IMR-90 (cell line): ENCODE data around the gene LRCOL1. TPM values are rescaled to one million over a fixed set of nuclear protein-coding genes. Genes with fewer than 3 reads are reported as not detected.

Source experiments
- ATAC-seq: fragments of 200-7000 bp; cut with Tn5 transposase; 2 replicates; pipeline ENCODE4 v1.9.1; 2020; ENCODE audit warnings: low read depth, mild to moderate bottlenecking, moderate library complexity
- BruUV-seq: library from RNA; stranded (reverse); fragments of 400-500 nt; replicated peaks from 2 replicates; lab custom pipeline; 2021; lab: Mats Ljungman, UMichigan
- CTCF ChIA-PET: fragments of 300-600 bp; formaldehyde crosslinking; extraction: SDS; loops from one replicate; lab custom pipeline; 2021; ENCODE audit warnings: antibody characterized with exemption; lab: Yijun Ruan, JAX
- POLR2A ChIA-PET: fragments of 300-600 bp; sonication (Branson Sonifier 250); formaldehyde crosslinking; loops from one replicate; lab custom pipeline; 2022; ENCODE audit warnings: antibody characterized with exemption; ENCODE audit not compliant: unreplicated experiment; lab: Charles Lee
- DNase-seq: peaks from one replicate; pipeline ENCODE4 v3.0.0; 2013
- H2AFZ ChIP-seq: replicated peaks from 2 replicates; pipeline ENCODE3; 2013; ENCODE audit warnings: low read length, mild to moderate bottlenecking; ENCODE audit not compliant: poor library complexity
- H2AK5ac ChIP-seq: 2 replicates; pipeline ENCODE4 v1.6.1; 2013; ENCODE audit warnings: low read depth, low read length, inconsistent platforms
- H2AK9ac ChIP-seq: replicated peaks from 2 replicates; pipeline ENCODE3; 2013; ENCODE audit warnings: mild to moderate bottlenecking, low read depth, low read length, moderate library complexity; ENCODE audit not compliant: poor library complexity
- H2BK120ac ChIP-seq: 2 replicates; pipeline ENCODE4 v1.6.1; 2013; ENCODE audit warnings: low read depth, low read length, inconsistent platforms
- H2BK15ac ChIP-seq: 3 replicates; pipeline ENCODE4 v1.6.1; 2013; ENCODE audit warnings: low read depth, low read length, inconsistent platforms
- H2BK20ac ChIP-seq: 2 replicates; pipeline ENCODE4 v1.6.1; 2013; ENCODE audit warnings: low read depth, mild to moderate bottlenecking, inconsistent platforms, low read length, moderate library complexity
- H2BK5ac ChIP-seq: 2 replicates; pipeline ENCODE4 v1.6.1; 2013; ENCODE audit warnings: mild to moderate bottlenecking, low read depth, low read length, inconsistent platforms; ENCODE audit not compliant: poor library complexity, severe bottlenecking
- H3K14ac ChIP-seq: replicated peaks from 2 replicates; pipeline ENCODE4 v1.6.1; 2013; ENCODE audit warnings: low read depth, low read length, inconsistent platforms
- H3K18ac ChIP-seq: 2 replicates; pipeline ENCODE4 v1.6.1; 2013; ENCODE audit warnings: low read depth, low read length, control low read depth
- H3K23ac ChIP-seq: 2 replicates; pipeline ENCODE4 v1.6.1; 2013; ENCODE audit warnings: low read depth, low read length, inconsistent platforms
- H3K27ac ChIP-seq: 2 replicates; pipeline ENCODE4 v1.5.1; 2013; ENCODE audit warnings: mild to moderate bottlenecking, control low read depth, low read length; ENCODE audit not compliant: insufficient read depth
- H3K27me3 ChIP-seq: 2 replicates; pipeline ENCODE4 v1.6.1; 2013; ENCODE audit warnings: low read length; ENCODE audit not compliant: control insufficient read depth, insufficient read depth
- H3K36me3 ChIP-seq: 2 replicates; pipeline ENCODE4 v1.6.1; 2013; ENCODE audit warnings: low read length, mixed read lengths; ENCODE audit not compliant: control insufficient read depth, insufficient read depth
- H3K4ac ChIP-seq: 2 replicates; pipeline ENCODE4 v1.6.1; 2013; ENCODE audit warnings: low read depth, low read length, inconsistent platforms
- H3K4me1 ChIP-seq: 2 replicates; pipeline ENCODE4 v1.6.1; 2013; ENCODE audit warnings: low read length, mixed read lengths; ENCODE audit not compliant: control insufficient read depth, insufficient read depth
- H3K4me2 ChIP-seq: 2 replicates; pipeline ENCODE4 v1.6.1; 2013; ENCODE audit warnings: low read depth, mild to moderate bottlenecking, control low read depth, low read length, moderate library complexity
- H3K4me3 ChIP-seq: 2 replicates; pipeline ENCODE4 v1.5.1; 2013; ENCODE audit warnings: low read depth, mild to moderate bottlenecking, control low read depth, low read length, moderate library complexity; ENCODE audit not compliant: insufficient read depth
- H3K56ac ChIP-seq: 2 replicates; pipeline ENCODE4 v1.6.1; 2013; ENCODE audit warnings: low read length, inconsistent platforms; ENCODE audit not compliant: insufficient read depth; ENCODE audit errors: extremely low read depth
- H3K79me1 ChIP-seq, 2 experiments: 2 replicates each; pipeline ENCODE4 v1.6.1; 2013; ENCODE audit warnings: low read length in 2 of 2, inconsistent platforms in 1 of 2, low read depth in 1 of 2
- H3K9ac ChIP-seq: 2 replicates; pipeline ENCODE4 v1.6.1; 2013; ENCODE audit warnings: low read depth, low read length, control low read depth
- H3K9me1 ChIP-seq: 2 replicates; pipeline ENCODE4 v1.6.1; 2013; ENCODE audit warnings: low read length, inconsistent platforms; ENCODE audit not compliant: insufficient read depth
- H3K9me3 ChIP-seq: 2 replicates; pipeline ENCODE4 v1.6.1; 2013; ENCODE audit warnings: low read length; ENCODE audit not compliant: control insufficient read depth, insufficient read depth
- H4K20me1 ChIP-seq: 2 replicates; pipeline ENCODE4 v1.6.1; 2013; ENCODE audit warnings: low read length, inconsistent platforms; ENCODE audit not compliant: insufficient read depth
- H4K5ac ChIP-seq: 2 replicates; pipeline ENCODE4 v1.6.1; 2013; ENCODE audit warnings: mild to moderate bottlenecking, low read depth, low read length, control low read depth
- H4K8ac ChIP-seq, 2 experiments: 2 replicates each; pipeline ENCODE4 v1.6.1; 2013; ENCODE audit warnings: low read depth in 2 of 2, low read length in 2 of 2, control low read depth in 1 of 2, inconsistent platforms in 1 of 2
- H4K91ac ChIP-seq: 2 replicates; pipeline ENCODE4 v1.6.1; 2013; ENCODE audit warnings: low read depth, low read length, inconsistent platforms; ENCODE audit not compliant: insufficient read depth
- BHLHE40 ChIP-seq: fragments of 150-350 bp; IDR thresholded peaks from 2 replicates; pipeline ENCODE4 v1.6.1; 2016; ENCODE audit warnings: mild to moderate bottlenecking, low read depth, low read length
- CTCF ChIP-seq: conservative IDR thresholded peaks from 2 replicates; pipeline ENCODE4 v1.5.1; 2012; ENCODE audit warnings: mild to moderate bottlenecking, low read depth, low read length, improper control_type of control experiment
- MAZ ChIP-seq: IDR thresholded peaks from 2 replicates; pipeline ENCODE4 v1.6.1; 2012; ENCODE audit warnings: low read depth, mild to moderate bottlenecking, low read length, improper control_type of control experiment, moderate library complexity, borderline replicate concordance
- NFE2L2 ChIP-seq: fragments of 150-350 bp; IDR thresholded peaks from 2 replicates; pipeline ENCODE4 v1.6.1; 2016; ENCODE audit warnings: low read depth, mild to moderate bottlenecking, low read length
- RCOR1 ChIP-seq: IDR thresholded peaks from 2 replicates; pipeline ENCODE4 v1.6.1; 2012; ENCODE audit warnings: mild to moderate bottlenecking, low read length, improper control_type of control experiment; ENCODE audit not compliant: insufficient replicate concordance
- WGBS, 2 experiments: methylation state at CpG; one replicate each; pipeline versions ENCODE4 v1.1.5 to v1.1.7; 2013; ENCODE audit warnings: missing lambda C conversion rate in 2 of 2; ENCODE audit not compliant: insufficient read length in 1 of 2; ENCODE audit errors: extremely low coverage in 2 of 2; 5-methylcytosine and 5-hydroxymethylcytosine counted together
- dilution Hi-C: fragments of 300-500 bp; cut with HindIII; formaldehyde crosslinking; loops from one replicate; pipeline ENCODE4 v1.14.3; 2018; ENCODE audit warnings: low sequenced_read_pairs; ENCODE audit not compliant: unreplicated experiment
- in situ Hi-C: fragments of 300-500 bp; cut with MboI; formaldehyde crosslinking; loops from 3 replicates; pipeline ENCODE4 v1.14.3; 2019; ENCODE audit warnings: low sequenced_read_pairs, inconsistent platforms, mixed read lengths
- intact Hi-C: fragments of 100-400 bp; cut with micrococcal nuclease; formaldehyde crosslinking; loops from 2 replicates; pipeline ENCODE4 v1.10.0; 2022
- polyA plus RNA-seq, 3 experiments: library from polyadenylated mRNA; depleted of rRNA; stranded (reverse); fragments of >200 nt; gene quantifications; 2 replicates each; pipeline ENCODE4 v1.2.3, GENCODE V29; 2012; ENCODE audit warnings: low replicate concordance in 1 of 3
- total RNA-seq: library from RNA; depleted of rRNA; stranded (reverse); fragments of >200 nt; gene quantifications from 2 replicates; pipeline ENCODE4 v1.2.3, GENCODE V29; 2012

Gene LRCOL1
- total and polyA plus RNA-seq, 2 of the 4 experiments (the other 2 are of a cell fraction), result 1.0 TPM; not detected in 1

- no peaks in the 10 kb centered on the region; the same call in 1 of the 2 replicates for H3K27me3 ChIP-seq
- in situ Hi-C loops (no loop called here), intact Hi-C loops (no loop called here), dilution Hi-C loops (no loop called here)
- 0 out of 2 replicates have a peak, but pooled peaks cover 7% of the 10 kb centered on the region for H3K9me1 ChIP-seq
- H4K8ac ChIP-seq, result peak overlapping the region in 1 of 2 experiments; percentile 6; a peak in 2 of 4 replicates
- peak overlapping the region; percentile 8 for H2AK9ac ChIP-seq
- H2BK5ac ChIP-seq, result no peak overlapping the region
- no peaks in the 10 kb centered on the region for H3K36me3 ChIP-seq
- peak overlapping the region; percentile 64; the same call in 1 of the 2 replicates for H2BK120ac ChIP-seq
- no peak overlapping the region for H2BK20ac ChIP-seq
- peak overlapping the region; percentile 84 for H2AFZ ChIP-seq
- peak overlapping the region; percentile 91 for H3K14ac ChIP-seq
- CTCF ChIA-PET, result no interaction called here
- no peaks in the 10 kb centered on the region for H3K9me3 ChIP-seq
- peak overlapping the region; percentile 24; the same call in 1 of the 2 replicates for H3K18ac ChIP-seq
- no peak overlapping the region for H4K91ac ChIP-seq
- DNase-seq, result peak; percentile 23
- H3K4me1 ChIP-seq, result peaks cover 10% of the 10 kb centered on the region; the same call in 1 of the 2 replicates
- no peak overlapping the region for H2BK15ac ChIP-seq
- H3K4me3 ChIP-seq, result peak overlapping the region; percentile 58
- no peaks in the 10 kb centered on the region for H3K79me1 ChIP-seq
- H3K4me2 ChIP-seq, result peak overlapping the region; percentile 94
- H4K20me1 ChIP-seq, result peaks cover 2% of the 10 kb centered on the region; the same call in 1 of the 2 replicates
- POLR2A ChIA-PET, result no interaction called here
- H2AK5ac ChIP-seq, result no peak overlapping the region; the same call in 1 of the 2 replicates
- H3K9ac ChIP-seq, result peak overlapping the region; percentile 69
- TF ChIP-seq BHLHE40, result no peak
- no peak for TF ChIP-seq NFE2L2
- no peak for TF ChIP-seq RCOR1
- TF ChIP-seq MAZ, result peak; percentile 44; the same call in 1 of the 2 replicates
- no peak for TF ChIP-seq CTCF
- BruUV-seq, result no TSS peak
- peak overlapping the region; percentile 36; the same call in 1 of the 2 replicates for H3K4ac ChIP-seq
- no peak overlapping the region for H3K56ac ChIP-seq
- ATAC-seq, result peak; percentile 31; the same call in 1 of the 2 replicates
- H3K27ac ChIP-seq, result no peak overlapping the region
- 50% methylated on average over 1 of the region's 58 CpGs; no CpG with 5 or more reads in 1 of the 2 experiments for WGBS, 2 experiments
- H3K23ac ChIP-seq, result peak overlapping the region; percentile 91; the same call in 1 of the 2 replicates
- peak overlapping the region; percentile 12; the same call in 1 of the 2 replicates for H4K5ac ChIP-seq
These were observed 12.8 kb downstream of the LRCOL1 start for GRCh38 chr12:132597333-132598316.
